ENCODE results near the gene DEFB113. TPM values are rescaled to one million over a fixed set of nuclear protein-coding genes. Genes with fewer than 3 reads are reported as not detected.

DEFB113 gene
- total and polyA plus RNA-seq, 2 experiments from 2014 or later, result not detected

- no peak for TF ChIP-seq ZNF462 (CRISPR knock-in tag; IDR thresholded peaks at IDR 0.05)
- TF ChIP-seq POLR2AphosphoS5 (IDR thresholded peaks at IDR 0.05; ENCODE audit: low read depth), result no peak
- no peak for TF ChIP-seq EZH2 (IDR thresholded peaks at IDR 0.05; ENCODE audit: low read depth, unreplicated experiment)
- TF ChIP-seq STAT1 (IDR thresholded peaks at IDR 0.05; ENCODE audit: unreplicated experiment), result no peak
- TF ChIP-seq CTCF (conservative IDR thresholded peaks at IDR 0.05; ENCODE audit: low read depth in 2 of 2), result no peak
- TF ChIP-seq EZH2phosphoT487 (IDR thresholded peaks at IDR 0.05; ENCODE audit: unreplicated experiment), result no peak
- TF ChIP-seq CREB1 (CRISPR knock-in tag; IDR thresholded peaks at IDR 0.05; ENCODE audit: low read depth), result no peak
- TF ChIP-seq ZNF114 (CRISPR knock-in tag; IDR thresholded peaks at IDR 0.05), result no peak
- no peak for TF ChIP-seq NANOG (IDR thresholded peaks at IDR 0.05; ENCODE audit: borderline replicate concordance)
These were observed 5.4 kb downstream of the DEFB113 start, which contains the start of gene DEFB114 (continued) for GRCh38 chr6:49964064-49964463.

Data from GM23338 (cell line).